H1 (cell line): ENCODE results near the gene APAF1.

ENCODE experiments used
- ATF3 ChIP-seq: IDR thresholded peaks from 2 replicates; pipeline ENCODE4 v1.6.1; 2011; ENCODE audit warnings: low read depth, mild to moderate bottlenecking, low read length; ENCODE audit not compliant: insufficient read depth
- BRCA1 ChIP-seq: IDR thresholded peaks from 2 replicates; pipeline ENCODE4 v1.6.1; 2012; ENCODE audit warnings: low read depth, low read length, improper control_type of control experiment
- CHD2 ChIP-seq: IDR thresholded peaks from 2 replicates; pipeline ENCODE4 v1.6.1; 2012; ENCODE audit warnings: low read length, improper control_type of control experiment
- CTCF ChIP-seq, 3 experiments: IDR thresholded peaks; 1 replicate in 2 of 3; 2 replicates in 1 of 3; pipeline versions ENCODE4 v1.5.1 to v1.6.1; 2011; ENCODE audit warnings: low read length in 3 of 3, mild to moderate bottlenecking in 3 of 3, inconsistent platforms in 2 of 3, low read depth in 1 of 3, moderate library complexity in 1 of 3; ENCODE audit not compliant: insufficient read depth in 1 of 3; ENCODE audit errors: control extremely low read depth in 1 of 3
- EZH2 ChIP-seq: fragments of 200-600 bp; sonication (generic); IDR thresholded peaks from 2 replicates; pipeline ENCODE4 v1.7.1; 2012; ENCODE audit warnings: low read depth, mild to moderate bottlenecking, moderate library complexity, low read length, inconsistent platforms; ENCODE audit not compliant: severe bottlenecking
- GABPA ChIP-seq: IDR thresholded peaks from 2 replicates; pipeline ENCODE4 v1.6.1; 2011; ENCODE audit warnings: mild to moderate bottlenecking, low read length, moderate library complexity, borderline replicate concordance; ENCODE audit not compliant: insufficient read depth
- POLR2A ChIP-seq, 2 experiments: IDR thresholded peaks; 1 replicate in 1 of 2; 2 replicates in 1 of 2; pipeline ENCODE4 v1.6.1; 2011; ENCODE audit warnings: low read depth in 2 of 2, low read length in 2 of 2, mild to moderate bottlenecking in 2 of 2; ENCODE audit errors: control extremely low read depth in 1 of 2
- POLR2AphosphoS5 ChIP-seq: IDR thresholded peaks from 2 replicates; pipeline ENCODE4 v1.6.1; 2011; ENCODE audit warnings: low read depth, low read length
- RAD21 ChIP-seq, 2 experiments: IDR thresholded peaks in 1 of 2; conservative IDR thresholded peaks in 1 of 2; 2 replicates each; pipeline ENCODE4 v1.6.1; 2011; ENCODE audit warnings: low read depth in 2 of 2, low read length in 2 of 2, improper control_type of control experiment in 1 of 2, inconsistent platforms in 1 of 2, mild to moderate bottlenecking in 1 of 2, moderate library complexity in 1 of 2
- RXRA ChIP-seq: IDR thresholded peaks from 2 replicates; pipeline ENCODE4 v1.6.1; 2011; ENCODE audit warnings: low read depth, mild to moderate bottlenecking, low read length, moderate library complexity; ENCODE audit not compliant: insufficient read depth
- SIX5 ChIP-seq: IDR thresholded peaks from 2 replicates; pipeline ENCODE4 v1.6.1; 2011; ENCODE audit warnings: mild to moderate bottlenecking, low read depth, low read length
- SP1 ChIP-seq: IDR thresholded peaks from 2 replicates; pipeline ENCODE4 v1.6.1; 2011; ENCODE audit warnings: low read depth, low read length
- SUZ12 ChIP-seq: fragments of 200-600 bp; sonication (generic); IDR thresholded peaks from 2 replicates; pipeline ENCODE4 v1.6.1; 2012; ENCODE audit warnings: mild to moderate bottlenecking, inconsistent platforms, low read length, moderate library complexity, mixed read lengths
- USF2 ChIP-seq: IDR thresholded peaks from 2 replicates; pipeline ENCODE4 v1.6.1; 2011; ENCODE audit warnings: low read length, improper control_type of control experiment

- TF ChIP-seq USF2 (no peak), CHD2 (no peak), POLR2AphosphoS5 (no peak), ATF3 (no peak), SUZ12 (no peak), GABPA (no peak), RAD21 (IDR thresholded peaks at IDR 0.05 in 1 of 2, conservative IDR thresholded peaks at IDR 0.05 in 1 of 2; ENCODE audit: low read depth in 2 of 2, low read length in 2 of 2) (no peak), RXRA (no peak), POLR2A (IDR thresholded peaks at IDR 0.05; ENCODE audit: control extremely low read depth in 1 of 2, low read depth in 2 of 2, low read length in 2 of 2) (no peak), SIX5 (no peak), BRCA1 (no peak), CTCF (IDR thresholded peaks at IDR 0.05; ENCODE audit: control extremely low read depth in 1 of 3, insufficient read depth in 1 of 3, low read depth in 1 of 3, low read length in 3 of 3) (no peak), EZH2 (no peak), SP1 (no peak)
Observed at GRCh38 chr12:98699586-98699985, 54.5 kb downstream of the APAF1 start.
